Fibroblast of skin of scalp (primary cell): ENCODE data around the gene HS1BP3.

ENCODE experiments used
- DNase-seq: peaks from one replicate; pipeline ENCODE4 v3.0.0-alpha.2; 2013

Gene HS1BP3

GRCh38 chr2:20629581-20630171 is 21.2 kb downstream of the HS1BP3 start:
- DNase-seq: peak; percentile 49

GRCh38 chr2:20629181-20629580 is 21.7 kb downstream of the HS1BP3 start:
- no peak for DNase-seq

- no peak for DNase-seq
These were observed 23.1 kb downstream of the HS1BP3 start for GRCh38 chr2:20627712-20628380.

- no peak for DNase-seq
These were observed 24.0 kb downstream of the HS1BP3 start for GRCh38 chr2:20626698-20627513.

GRCh38 chr2:20626392-20626697 is 24.6 kb downstream of the HS1BP3 start:
- DNase-seq: no peak

GRCh38 chr2:20625491-20626391 is 25.2 kb downstream of the HS1BP3 start:
- DNase-seq: no peak

- DNase-seq: no peak
These were observed 25.9 kb downstream of the HS1BP3 start for GRCh38 chr2:20624884-20625485.

- DNase-seq: no peak
These were observed 26.6 kb downstream of the HS1BP3 start for GRCh38 chr2:20624156-20624883.

GRCh38 chr2:20623741-20624155 is 27.1 kb downstream of the HS1BP3 start:
- DNase-seq: no peak

GRCh38 chr2:20623241-20623640 is 27.7 kb downstream of the HS1BP3 start:
- DNase-seq: no peak

- no peak for DNase-seq
These were observed 28.2 kb downstream of the HS1BP3 start for GRCh38 chr2:20622731-20623130.

GRCh38 chr2:20622296-20622686 is 28.6 kb downstream of the HS1BP3 start:
- no peak for DNase-seq

- no peak for DNase-seq
These were observed 29.3 kb downstream of the HS1BP3 start for GRCh38 chr2:20621366-20622295.

- DNase-seq: no peak
These were observed 30.1 kb downstream of the HS1BP3 start for GRCh38 chr2:20620696-20621365.

GRCh38 chr2:20620271-20620681 is 30.6 kb downstream of the HS1BP3 start:
- DNase-seq: no peak

GRCh38 chr2:20619624-20620024 is 31.3 kb downstream of the HS1BP3 start:
- peak; percentile 63 for DNase-seq

GRCh38 chr2:20618886-20619521 is 31.9 kb downstream of the HS1BP3 start:
- no peak for DNase-seq

GRCh38 chr2:20618468-20618885 is 32.4 kb downstream of the HS1BP3 start:
- no peak for DNase-seq

GRCh38 chr2:20617892-20618467 is 32.9 kb downstream of the HS1BP3 start:
- peak; percentile 98 for DNase-seq
